A549 (cell line): Measurements from ENCODE around the gene MZT1. TPM values are rescaled to one million over a fixed set of nuclear protein-coding genes. Genes with fewer than 3 reads are reported as not detected.

ENCODE experiments used
- ATAC-seq, 2 experiments: fragments of 200-7000 bp in 1 of 2; fragments of >200 bp in 1 of 2; cut with Nextera tagmentation in 1 of 2; cut with Tn5 transposase in 1 of 2; 3 replicates each; pipeline versions ENCODE4 v1.8.0 to v1.9.1; 2018 to 2020; ENCODE audit warnings: mild to moderate bottlenecking in 1 of 2, moderate library complexity in 1 of 2
- CTCF ChIA-PET: fragments of 300-600 bp; sonication (Branson Sonifier 250); formaldehyde crosslinking; extraction: SDS; loops from one replicate; lab custom pipeline; 2021; ENCODE audit warnings: antibody characterized with exemption, inconsistent platforms; lab: Yijun Ruan, JAX
- POLR2A ChIA-PET: fragments of 350-600 bp; formaldehyde crosslinking; extraction: SDS; loops from one replicate; lab custom pipeline; 2021; ENCODE audit warnings: antibody characterized with exemption, inconsistent platforms; lab: Yijun Ruan, JAX
- DNase-seq, 2 experiments: peaks; one replicate each; pipeline versions ENCODE4 v3.0.0 to v3.0.0-alpha.2; 2011 to 2016; ENCODE audit warnings: low read depth in 1 of 2, low spot score in 1 of 2
- FAIRE-seq: peaks from 2 replicates; lab custom pipeline; 2011; peaks lifted over from hg19 to GRCh38; lab: Jason Lieb, UNC
- H3K27ac ChIP-seq, 2 experiments: fragments of >200 bp; sonication (Bioruptor Twin); formaldehyde crosslinking; 3 replicates each; pipeline ENCODE4 v1.5.1; 2016 to 2017
- H3K4me1 ChIP-seq: fragments of >200 bp; sonication (Bioruptor Twin); formaldehyde crosslinking; 3 replicates; pipeline ENCODE4 v1.6.1; 2016
- H3K4me2 ChIP-seq: fragments of >200 bp; sonication (Bioruptor Twin); formaldehyde crosslinking; 3 replicates; pipeline ENCODE4 v1.6.1; 2016
- H3K4me3 ChIP-seq: fragments of >200 bp; sonication (Bioruptor Twin); formaldehyde crosslinking; 3 replicates; pipeline ENCODE4 v1.5.1; 2016
- H3K9me3 ChIP-seq: fragments of >200 bp; sonication (Bioruptor Twin); formaldehyde crosslinking; 3 replicates; pipeline ENCODE4 v1.6.1; 2016
- CBX2 ChIP-seq: fragments of 200-600 bp; sonication (generic); IDR thresholded peaks from 2 replicates; pipeline ENCODE4 v1.6.1; 2016; ENCODE audit warnings: low read depth, mild to moderate bottlenecking, borderline replicate concordance
- CBX8 ChIP-seq: fragments of 200-600 bp; sonication (generic); IDR thresholded peaks from 2 replicates; pipeline ENCODE4 v1.6.1; 2016
- CEBPB ChIP-seq, 2 experiments: fragments of >200 bp in 1 of 2; sonication (Bioruptor Twin) in 1 of 2; formaldehyde crosslinking in 1 of 2; IDR thresholded peaks; 2 replicates each; pipeline ENCODE4 v1.6.1; 2012 to 2016
- CTCF ChIP-seq: fragments of >200 bp; sonication (Bioruptor Twin); formaldehyde crosslinking; IDR thresholded peaks from 3 replicates; pipeline ENCODE4 v1.5.1; 2016
- EHF ChIP-seq: fragments of 250-450 bp; sonication (Bioruptor Pico); IDR thresholded peaks from 2 replicates; pipeline ENCODE4 v1.5.0; 2020; ENCODE audit warnings: mild to moderate bottlenecking
- EP300 ChIP-seq, 2 experiments: fragments of >200 bp; sonication (Bioruptor Twin); formaldehyde crosslinking; IDR thresholded peaks; 2 replicates in 1 of 2; 3 replicates in 1 of 2; pipeline ENCODE4 v1.6.1; 2016 to 2017
- ESRRA ChIP-seq: fragments of 150-350 bp; IDR thresholded peaks from 2 replicates; pipeline ENCODE4 v1.6.1; 2014; ENCODE audit warnings: mild to moderate bottlenecking, low read length, borderline replicate concordance
- FOSB ChIP-seq: fragments of 250-450 bp; sonication (Bioruptor Pico); IDR thresholded peaks from 2 replicates; pipeline ENCODE4 v1.5.0; 2020; ENCODE audit warnings: mild to moderate bottlenecking, moderate library complexity
- FOSL2 ChIP-seq, 2 experiments: fragments of 450-650 bp in 1 of 2; fragments of >200 bp in 1 of 2; sonication (Bioruptor Twin) in 1 of 2; formaldehyde crosslinking; IDR thresholded peaks; 2 replicates each; pipeline versions ENCODE4 v1.5.0 to v1.6.1; 2016 to 2020; ENCODE audit warnings: mild to moderate bottlenecking in 1 of 2, moderate library complexity in 1 of 2
- FOXS1 ChIP-seq: fragments of 250-450 bp; sonication (Bioruptor Pico); IDR thresholded peaks from 2 replicates; pipeline ENCODE4 v1.5.0; 2020; ENCODE audit warnings: mild to moderate bottlenecking, moderate library complexity
- HEYL ChIP-seq: fragments of 250-450 bp; sonication (Bioruptor Pico); IDR thresholded peaks from 2 replicates; pipeline ENCODE4 v1.8.0; 2021; ENCODE audit warnings: mild to moderate bottlenecking, moderate library complexity
- JUNB ChIP-seq: fragments of >200 bp; sonication (Bioruptor Twin); formaldehyde crosslinking; IDR thresholded peaks from 2 replicates; pipeline ENCODE4 v1.6.1; 2016
- MAX ChIP-seq: IDR thresholded peaks from 2 replicates; pipeline ENCODE4 v1.6.1; 2012
- NR3C1 ChIP-seq: fragments of >200 bp; sonication (Bioruptor Twin); formaldehyde crosslinking; IDR thresholded peaks from 3 replicates; pipeline ENCODE4 v1.6.1; 2017
- PHF8 ChIP-seq: fragments of 200-600 bp; sonication (generic); IDR thresholded peaks from 2 replicates; pipeline ENCODE4 v1.6.1; 2016; ENCODE audit warnings: low read depth, mild to moderate bottlenecking, antibody characterized with exemption, moderate library complexity, borderline replicate concordance
- POLR2A ChIP-seq: IDR thresholded peaks from 2 replicates; pipeline ENCODE4 v1.6.1; 2012; ENCODE audit warnings: mild to moderate bottlenecking, low read length
- POLR2AphosphoS2 ChIP-seq: conservative IDR thresholded peaks from 2 replicates; pipeline ENCODE4 v1.6.1; 2012; ENCODE audit warnings: low read length, improper control_type of control experiment, inconsistent platforms
- RAD21 ChIP-seq, 2 experiments: fragments of >200 bp in 1 of 2; sonication (Bioruptor Twin) in 1 of 2; formaldehyde crosslinking in 1 of 2; IDR thresholded peaks in 1 of 2; conservative IDR thresholded peaks in 1 of 2; 2 replicates in 1 of 2; 3 replicates in 1 of 2; pipeline ENCODE4 v1.6.1; 2012 to 2018; ENCODE audit warnings: inconsistent platforms in 1 of 2
- RARB ChIP-seq: fragments of 250-450 bp; sonication (Bioruptor Pico); IDR thresholded peaks from 2 replicates; pipeline ENCODE4 v1.8.0; 2021; ENCODE audit warnings: mild to moderate bottlenecking, moderate library complexity
- RFX5 ChIP-seq: fragments of 450-650 bp; IDR thresholded peaks from 2 replicates; pipeline ENCODE4 v1.7.1; 2014; ENCODE audit warnings: antibody characterized with exemption, mild to moderate bottlenecking, moderate library complexity
- RNF2 ChIP-seq: fragments of 200-600 bp; sonication (generic); IDR thresholded peaks from 2 replicates; pipeline ENCODE4 v1.6.1; 2016; ENCODE audit warnings: low read depth, mild to moderate bottlenecking, antibody characterized with exemption, moderate library complexity, borderline replicate concordance
- SMC3 ChIP-seq: fragments of >200 bp; sonication (Bioruptor Twin); formaldehyde crosslinking; IDR thresholded peaks from 3 replicates; pipeline ENCODE4 v1.6.1; 2018; ENCODE audit warnings: inconsistent platforms
- SREBF2 ChIP-seq: fragments of 450-650 bp; IDR thresholded peaks from 2 replicates; pipeline ENCODE4 v1.6.1; 2014; ENCODE audit warnings: mild to moderate bottlenecking, moderate library complexity
- ZFP36 ChIP-seq: fragments of 450-650 bp; IDR thresholded peaks from 2 replicates; pipeline ENCODE4 v1.6.1; 2014; ENCODE audit warnings: borderline replicate concordance; ENCODE audit not compliant: partially characterized antibody
- WGBS: methylation state at CpG from one replicate; pipeline ENCODE4 v1.1.6; 2017; ENCODE audit errors: missing lambda C conversion rate; 5-methylcytosine and 5-hydroxymethylcytosine counted together
- polyA plus RNA-seq, 4 experiments: library from polyadenylated mRNA; depleted of rRNA in 3 of 4; stranded (reverse); fragments of >200 nt; fragmentation: RNase III in 1 of 4; extraction: RNeasy Plus Mini Kit Qiagen cat#74134 plus additional on column Dnase treatment in 1 of 4; gene quantifications; 2 replicates in 3 of 4; 3 replicates in 1 of 4; pipeline ENCODE4 v1.2.3, GENCODE V29; 2011 to 2017
- TF ChIP-seq, protein P1 (sequence below): fragments of 250-450 bp; sonication (Bioruptor Pico); IDR thresholded peaks from 2 replicates; pipeline ENCODE4 v1.5.0; 2021; ENCODE audit warnings: mild to moderate bottlenecking, moderate library complexity, borderline replicate concordance
- TF ChIP-seq, protein P2 (sequence below): fragments of >200 bp; sonication (Bioruptor Twin); formaldehyde crosslinking; IDR thresholded peaks from 2 replicates; pipeline ENCODE4 v1.6.1; 2016
- TF ChIP-seq, protein P3 (sequence below): IDR thresholded peaks from 2 replicates; pipeline ENCODE4 v1.6.1; 2012

Gene MZT1
- polyA plus RNA-seq, 2 of the 4 experiments (the other 2 are of a cell fraction), result 17.8 to 19.5 TPM

DNA sequence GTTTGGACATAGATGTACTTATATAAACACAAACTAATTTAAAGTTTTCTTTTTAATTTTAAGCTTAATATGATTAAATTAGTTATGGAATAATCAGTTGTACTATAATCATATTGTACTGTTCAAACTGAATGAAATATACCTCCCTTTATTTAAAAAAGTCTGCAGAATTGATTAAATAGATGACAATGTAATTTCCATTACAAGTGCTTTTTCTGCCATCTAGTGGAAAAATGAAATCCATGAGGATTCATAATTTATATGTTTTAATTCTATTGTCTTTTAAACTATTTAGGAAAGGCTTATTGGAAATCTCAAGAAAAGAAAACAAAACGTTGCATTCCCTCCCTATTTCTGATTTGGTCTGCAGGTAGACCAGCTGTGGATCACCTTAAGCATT is 30.9 kb downstream of the MZT1 start:
- no peaks in the 10 kb centered on the region for H3K9me3 ChIP-seq
- TF ChIP-seq SREBF2 (no peak), EHF (CRISPR knock-in tag) (no peak), EP300 (IDR thresholded peaks at IDR 0.05) (no peak), CBX2 (no peak), FOSL2 (IDR thresholded peaks at IDR 0.05) (no peak), FOSL2 (CRISPR knock-in tag; IDR thresholded peaks at IDR 0.05) (no peak), ESRRA (no peak), JUNB (no peak), HEYL (CRISPR knock-in tag) (no peak), NR3C1 (no peak), CBX8 (no peak), SMC3 (peak; percentile 28; the same call in 1 of the 3 replicates), POLR2A (no peak), POLR2AphosphoS2 (no peak), RAD21 (conservative IDR thresholded peaks at IDR 0.05 in 1 of 2, IDR thresholded peaks at IDR 0.05 in 1 of 2) (peak; percentile 47 to 66), RARB (CRISPR knock-in tag) (no peak), CTCF (peak; percentile 43), FOXS1 (CRISPR knock-in tag) (no peak), RFX5 (no peak), MAX (no peak), FOSB (CRISPR knock-in tag) (no peak), PHF8 (no peak)
- TF ChIP-seq, protein P1, sequence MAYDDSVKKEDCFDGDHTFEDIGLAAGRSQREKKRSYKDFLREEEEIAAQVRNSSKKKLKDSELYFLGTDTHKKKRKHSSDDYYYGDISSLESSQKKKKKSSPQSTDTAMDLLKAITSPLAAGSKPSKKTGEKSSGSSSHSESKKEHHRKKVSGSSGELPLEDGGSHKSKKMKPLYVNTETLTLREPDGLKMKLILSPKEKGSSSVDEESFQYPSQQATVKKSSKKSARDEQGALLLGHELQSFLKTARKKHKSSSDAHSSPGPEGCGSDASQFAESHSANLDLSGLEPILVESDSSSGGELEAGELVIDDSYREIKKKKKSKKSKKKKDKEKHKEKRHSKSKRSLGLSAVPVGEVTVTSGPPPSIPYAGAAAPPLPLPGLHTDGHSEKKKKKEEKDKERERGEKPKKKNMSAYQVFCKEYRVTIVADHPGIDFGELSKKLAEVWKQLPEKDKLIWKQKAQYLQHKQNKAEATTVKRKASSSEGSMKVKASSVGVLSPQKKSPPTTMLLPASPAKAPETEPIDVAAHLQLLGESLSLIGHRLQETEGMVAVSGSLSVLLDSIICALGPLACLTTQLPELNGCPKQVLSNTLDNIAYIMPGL, result no peak
- DNase-seq, result peak in 1 of 2 experiments; percentile 1
- no peak for ATAC-seq
- CTCF ChIA-PET, result interaction anchor here (1.1 to 2.7 kb wide), 3 partner anchors 15 to 54 kb away, joined by 3 to 10 read pairs (median 3); no protein-coding TSS in a partner anchor
- no peak overlapping the region for H3K4me3 ChIP-seq
- no peak overlapping the region for H3K4me2 ChIP-seq
- no peak overlapping the region for H3K27ac ChIP-seq
- WGBS, result 3% methylated on average over 1 of the region's 1 CpG
- POLR2A ChIA-PET, result no interaction called here
- no peak for FAIRE-seq
- no peaks in the 10 kb centered on the region for H3K4me1 ChIP-seq

- Histone ChIP-seq H3K9me3 (no peaks in the 10 kb centered on the region), H3K4me2 (no peak overlapping the region), H3K27ac (no peak overlapping the region), H3K4me3 (no peak overlapping the region), H3K4me1 (no peaks in the 10 kb centered on the region)
- POLR2A ChIA-PET, result no interaction called here
- 48% methylated on average over 7 of the region's 8 CpGs for WGBS
- CTCF ChIA-PET, result no interaction called here
- TF ChIP-seq ZFP36, result no peak
- no peak for TF ChIP-seq CEBPB (IDR thresholded peaks at IDR 0.05)
- TF ChIP-seq, protein P2, sequence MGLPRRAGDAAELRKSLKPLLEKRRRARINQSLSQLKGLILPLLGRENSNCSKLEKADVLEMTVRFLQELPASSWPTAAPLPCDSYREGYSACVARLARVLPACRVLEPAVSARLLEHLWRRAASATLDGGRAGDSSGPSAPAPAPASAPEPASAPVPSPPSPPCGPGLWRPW, result no peak
- TF ChIP-seq RNF2, result no peak
- TF ChIP-seq, protein P3, sequence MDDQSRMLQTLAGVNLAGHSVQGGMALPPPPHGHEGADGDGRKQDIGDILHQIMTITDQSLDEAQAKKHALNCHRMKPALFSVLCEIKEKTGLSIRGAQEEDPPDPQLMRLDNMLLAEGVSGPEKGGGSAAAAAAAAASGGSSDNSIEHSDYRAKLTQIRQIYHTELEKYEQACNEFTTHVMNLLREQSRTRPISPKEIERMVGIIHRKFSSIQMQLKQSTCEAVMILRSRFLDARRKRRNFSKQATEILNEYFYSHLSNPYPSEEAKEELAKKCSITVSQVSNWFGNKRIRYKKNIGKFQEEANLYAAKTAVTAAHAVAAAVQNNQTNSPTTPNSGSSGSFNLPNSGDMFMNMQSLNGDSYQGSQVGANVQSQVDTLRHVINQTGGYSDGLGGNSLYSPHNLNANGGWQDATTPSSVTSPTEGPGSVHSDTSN, result no peak
- no peak for TF ChIP-seq MAX
- TF ChIP-seq FOSL2 (IDR thresholded peaks at IDR 0.05), result no peak
- TF ChIP-seq FOSL2 (CRISPR knock-in tag; IDR thresholded peaks at IDR 0.05), result no peak
- no peak for DNase-seq
- ATAC-seq, result no peak
- FAIRE-seq, result no peak
Observed at GRCh38 chr13:72694314-72694713, 33.1 kb downstream of the MZT1 start.
